ENCODE data around the gene DHX16.
"Not testable (repeated sequence)": the region's sequence is repeated elsewhere in the genome, so short reads cannot be mapped to it uniquely, and the experiment has no call there.

The DHX16 gene

GRCh38 chr6:30672445-30673253, at the start of gene DHX16:
DHX16 (minus strand) TSS chr6:30673006; CDS start chr6:30672841, 165 bp downstream.
- peak; percentile 82 for DNase-seq

DNA sequence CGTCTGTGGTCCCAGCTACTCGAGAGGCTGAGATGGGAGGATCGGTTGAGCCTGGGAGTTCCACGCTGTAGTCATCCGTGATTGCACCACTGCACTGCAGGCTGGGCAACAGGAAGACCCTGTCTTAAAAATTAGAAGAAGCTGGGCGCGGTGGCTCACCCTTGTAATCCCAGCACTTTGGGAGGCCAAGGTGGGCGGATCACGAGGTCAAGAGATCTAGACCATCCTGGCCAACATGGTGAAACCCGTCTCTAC, 49.1 kb upstream of the DHX16 start:
- DNase-seq, result not testable (repeated sequence)

- peak; percentile 57 for DNase-seq
Observed at GRCh38 chr6:30721198-30722024, 48.6 kb upstream of the DHX16 start.

- DNase-seq, result peak; percentile 37
Observed at GRCh38 chr6:30720738-30721197, 48.0 kb upstream of the DHX16 start.

DNA sequence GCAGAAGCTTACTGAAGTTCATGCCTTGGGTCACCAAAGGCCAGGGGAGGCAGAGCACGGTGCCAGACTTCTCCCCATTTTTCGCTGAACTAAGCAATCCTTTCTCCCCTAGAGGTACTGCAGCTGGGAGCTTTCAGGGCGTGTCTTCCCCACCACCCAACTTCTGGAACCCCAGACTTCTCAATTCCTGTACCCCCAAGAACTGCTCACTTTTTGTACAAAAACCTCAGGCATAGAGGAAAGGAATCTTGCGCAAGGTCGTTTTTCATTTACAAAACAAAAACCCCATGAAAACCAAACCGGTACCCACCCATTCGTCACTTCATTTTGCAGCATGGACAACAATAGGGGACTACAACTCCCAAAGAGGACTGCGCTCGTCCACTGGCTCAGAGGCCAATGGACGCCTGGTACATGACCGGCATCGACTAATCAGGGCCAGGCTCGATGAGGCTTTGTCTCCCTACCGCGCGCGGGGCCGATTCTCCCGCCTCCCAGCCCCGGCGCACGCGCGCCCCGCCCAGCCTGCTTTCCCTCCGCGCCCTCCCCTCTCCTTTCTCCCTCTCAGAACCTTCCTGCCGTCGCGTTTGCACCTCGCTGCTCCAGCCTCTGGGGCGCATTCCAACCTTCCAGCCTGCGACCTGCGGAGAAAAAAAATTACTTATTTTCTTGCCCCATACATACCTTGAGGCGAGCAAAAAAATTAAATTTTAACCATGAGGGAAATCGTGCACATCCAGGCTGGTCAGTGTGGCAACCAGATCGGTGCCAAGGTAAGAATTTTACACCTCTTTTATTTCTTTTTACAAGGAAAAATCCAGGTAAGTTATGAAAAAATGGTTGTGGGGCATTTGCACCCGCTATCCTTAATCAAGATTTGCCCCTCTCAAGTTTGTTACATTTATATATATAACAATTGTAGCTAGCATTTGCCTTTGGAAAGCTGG, 47.3 kb upstream of the DHX16 start, which contains the start of gene TUBB:
Gene TUBB, plus strand, starts transcription at position 562 of the 947 bp plus-strand sequence. Its CDS starts 155 bp downstream, at position 717.
- peak; percentile 95 for DNase-seq

DNA sequence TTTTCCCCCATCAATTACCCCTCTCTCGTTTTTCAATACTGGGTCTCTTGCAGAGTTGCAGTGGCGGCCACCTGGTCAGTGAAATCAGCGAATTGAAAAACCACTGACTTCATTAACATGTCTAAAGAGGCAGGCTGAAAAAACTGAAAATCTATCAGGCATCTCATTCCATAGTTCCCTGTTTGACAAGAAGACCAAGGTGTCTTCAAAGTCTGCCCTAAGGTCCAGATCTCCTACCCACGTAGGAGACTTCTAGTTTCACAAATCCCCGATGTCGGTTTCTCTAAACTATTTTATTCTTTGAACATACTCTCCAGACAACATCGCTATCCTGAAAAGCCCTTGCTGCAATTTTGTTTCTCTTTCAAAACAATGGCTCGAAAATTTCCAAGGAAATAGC, 46.5 kb upstream of the DHX16 start:
- DNase-seq, result no peak

DNA sequence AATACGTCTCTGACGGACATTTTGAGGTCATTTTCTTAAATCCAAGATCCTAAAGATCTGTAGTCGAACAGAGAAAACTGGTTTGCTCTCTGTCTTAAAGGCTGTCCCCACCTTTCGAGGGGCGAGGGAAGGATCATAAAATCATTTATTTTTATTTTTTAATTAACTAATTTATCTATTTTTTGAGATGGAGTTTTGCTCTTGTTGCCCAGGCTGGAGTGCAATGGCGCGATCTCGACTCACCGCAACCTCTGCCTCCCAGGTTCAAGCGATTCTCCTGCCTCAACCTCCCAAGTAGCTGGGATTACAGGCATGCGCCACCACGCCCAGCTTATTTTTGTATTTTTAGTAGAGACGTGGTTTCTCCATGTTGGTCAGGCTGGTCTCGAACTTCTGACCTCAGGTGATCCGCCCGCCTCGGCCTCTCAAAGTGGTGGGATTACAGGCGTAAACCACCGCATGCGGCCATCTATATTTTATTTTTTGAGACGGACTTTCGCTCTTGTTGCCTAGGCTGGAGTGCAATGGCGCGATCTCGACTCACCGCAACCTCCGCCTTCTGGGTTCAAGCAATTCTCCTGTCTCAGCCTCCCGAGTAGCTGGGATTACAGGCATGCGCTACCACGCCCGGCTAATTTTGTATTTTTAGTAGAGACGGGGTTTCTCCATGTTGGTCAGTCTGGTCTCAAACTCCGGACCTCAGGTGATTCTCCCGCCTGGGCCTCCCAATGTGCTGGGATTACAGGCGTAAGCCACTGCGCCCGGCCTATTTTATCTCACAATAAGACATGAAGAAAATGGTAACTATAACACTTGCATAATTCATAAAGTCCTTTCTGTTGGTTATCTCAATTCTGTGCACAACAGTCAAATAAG, 45.3 kb upstream of the DHX16 start:
- DNase-seq, result not testable (repeated sequence)

DNA sequence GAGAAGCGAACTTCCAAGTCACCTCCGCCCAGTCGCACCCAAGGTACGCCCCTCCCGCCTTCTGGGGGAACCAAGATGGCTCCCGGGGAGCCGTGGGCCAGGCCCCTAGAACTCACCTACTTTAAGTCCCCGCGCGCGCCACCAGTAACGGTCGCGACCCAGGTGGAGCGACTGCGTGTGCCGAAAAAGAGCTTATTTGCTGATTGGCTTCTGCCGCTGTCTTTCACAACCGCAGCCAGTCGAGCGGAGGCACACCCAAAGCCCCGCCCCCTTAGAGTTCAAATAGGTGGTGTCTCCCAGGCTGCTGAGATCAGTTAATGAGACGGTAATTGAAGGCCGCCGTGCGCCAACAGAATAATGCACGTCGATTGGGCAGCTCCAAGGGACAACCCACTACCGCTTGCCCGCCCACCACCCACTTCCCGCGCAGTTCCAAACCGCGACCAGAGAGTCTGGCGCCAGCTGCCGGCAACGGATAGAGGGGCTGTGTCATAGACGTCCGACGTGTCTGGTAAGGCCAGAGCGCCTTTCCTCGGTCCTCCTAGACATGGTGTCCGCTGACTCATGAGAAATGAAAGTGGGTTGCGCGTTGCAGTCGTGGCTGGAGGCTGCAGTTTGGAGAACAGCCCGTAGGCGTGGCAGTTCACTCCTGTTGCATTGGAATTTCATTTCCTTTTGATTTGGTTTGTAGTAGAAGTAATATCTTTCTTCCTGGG, 44.5 kb upstream of the DHX16 start, which contains the start of gene MDC1:
Gene MDC1, minus strand, starts transcription at position 153 of the 716 bp plus-strand sequence. CDS start 2,106 bp downstream, outside the sequence.
- peak; percentile 100 for DNase-seq

DNA sequence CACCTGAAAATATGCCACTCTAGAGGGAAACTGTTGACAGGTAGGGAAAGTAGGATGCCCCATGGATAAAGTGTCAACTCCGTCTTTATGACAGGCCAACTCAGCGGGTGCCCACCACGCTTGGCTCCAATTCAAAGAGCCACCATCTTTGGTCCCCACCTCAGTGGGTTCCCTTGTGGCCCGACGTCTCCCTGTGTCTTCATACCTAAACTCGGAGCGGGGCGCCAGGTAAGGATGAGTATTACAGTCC, 44.0 kb upstream of the DHX16 start:
- DNase-seq, result no peak

- DNase-seq, result no peak
Observed at GRCh38 chr6:30714263-30714662, 41.5 kb upstream of the DHX16 start.

- DNase-seq, result no peak
Observed at GRCh38 chr6:30712441-30712945, 39.7 kb upstream of the DHX16 start.

DNA sequence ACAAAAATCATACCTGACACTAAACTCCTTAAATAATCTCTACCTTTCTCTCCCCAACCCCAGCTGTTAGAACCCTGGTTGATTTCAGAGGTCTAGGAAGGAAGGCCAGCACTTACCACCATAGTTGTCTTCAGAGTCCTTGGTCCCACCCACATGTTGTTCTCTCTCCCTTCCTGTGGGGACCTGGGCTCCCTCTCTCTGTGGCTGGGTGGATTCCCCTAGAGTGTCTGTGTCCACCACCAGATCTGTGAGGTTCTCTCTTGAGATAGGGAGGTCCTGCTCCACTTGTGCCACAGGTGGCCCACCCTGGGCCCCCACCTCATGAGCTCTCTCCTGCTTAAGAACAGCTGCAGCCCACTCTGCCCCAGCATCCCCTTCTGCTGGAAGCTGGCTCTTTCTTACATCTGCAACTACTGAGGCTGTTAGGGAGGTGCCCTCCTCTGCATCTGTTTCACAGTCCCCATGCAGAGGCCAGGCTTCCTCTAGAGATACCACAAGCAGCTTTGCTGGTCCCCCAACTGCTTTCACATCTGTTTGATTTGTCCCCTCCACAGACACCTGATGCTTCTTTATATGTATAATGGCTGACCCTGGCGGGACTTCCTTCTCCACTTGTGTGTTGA, 39.1 kb upstream of the DHX16 start:
- no peak for DNase-seq

- no peak for DNase-seq
Observed at GRCh38 chr6:30709101-30709868, 36.5 kb upstream of the DHX16 start.

GRCh38 chr6:30707281-30707850, 34.6 kb upstream of the DHX16 start:
- no peak for DNase-seq

GRCh38 chr6:30705620-30706019, 32.8 kb upstream of the DHX16 start:
- no peak for DNase-seq

DNA sequence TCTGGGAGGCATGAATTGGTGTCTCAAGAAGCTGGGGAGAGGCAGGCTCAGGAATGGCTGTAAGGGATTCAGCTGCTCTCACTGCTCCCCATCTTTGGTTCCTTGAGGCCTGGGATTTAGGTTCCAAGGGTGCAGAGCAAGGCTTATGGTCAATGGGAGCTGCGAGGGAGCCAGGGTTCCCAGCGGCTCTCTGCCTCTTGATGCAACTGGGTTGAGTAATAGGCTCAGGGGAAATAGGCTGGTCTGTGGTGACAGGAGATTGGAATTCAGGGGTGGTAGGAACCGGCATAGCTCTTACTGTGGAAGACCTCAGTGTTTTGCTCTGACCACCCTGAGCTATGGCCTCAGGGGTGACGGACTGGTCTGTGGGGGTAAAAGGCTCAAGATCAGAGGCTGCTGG, 31.0 kb upstream of the DHX16 start:
- no peak for DNase-seq

GRCh38 chr6:30703011-30703410, 30.2 kb upstream of the DHX16 start:
- DNase-seq, result no peak

- no peak for DNase-seq
Observed at GRCh38 chr6:30700340-30700739, 27.5 kb upstream of the DHX16 start.

- no peak for DNase-seq
Observed at GRCh38 chr6:30696432-30696831, 23.6 kb upstream of the DHX16 start.

Measured in GF-D8 (cell line).